GM19240 (cell line): ENCODE data around the gene C16orf54.
"Not testable (repeated sequence)": the region's sequence is repeated elsewhere in the genome, so short reads cannot be mapped to it uniquely, and the experiment has no call there.

Experiments
- DNase-seq: peaks from one replicate; pipeline ENCODE4 v3.0.0; 2011; ENCODE audit warnings: low spot score; ENCODE audit not compliant: insufficient read length

Gene C16orf54

DNA sequence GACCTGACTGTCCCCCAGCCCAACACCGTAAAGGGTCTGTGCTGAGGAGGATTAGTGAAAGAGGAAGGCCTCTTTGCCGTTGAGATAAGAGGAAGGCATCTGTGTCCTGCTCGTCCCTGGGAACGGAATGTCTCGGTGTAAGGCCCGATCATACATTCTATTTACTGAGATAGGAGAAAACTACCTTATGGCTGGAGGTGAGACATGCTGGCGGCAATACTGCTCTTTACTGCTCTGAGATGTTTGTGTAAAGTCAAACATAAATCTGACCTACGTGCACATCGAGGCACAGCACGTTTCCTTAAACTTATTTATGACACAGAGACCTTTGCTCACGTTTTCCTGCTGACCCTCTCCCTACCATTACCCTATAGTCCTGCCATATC lies 5.2 kb downstream of the C16orf54 start:
- not testable (repeated sequence) for DNase-seq

DNA sequence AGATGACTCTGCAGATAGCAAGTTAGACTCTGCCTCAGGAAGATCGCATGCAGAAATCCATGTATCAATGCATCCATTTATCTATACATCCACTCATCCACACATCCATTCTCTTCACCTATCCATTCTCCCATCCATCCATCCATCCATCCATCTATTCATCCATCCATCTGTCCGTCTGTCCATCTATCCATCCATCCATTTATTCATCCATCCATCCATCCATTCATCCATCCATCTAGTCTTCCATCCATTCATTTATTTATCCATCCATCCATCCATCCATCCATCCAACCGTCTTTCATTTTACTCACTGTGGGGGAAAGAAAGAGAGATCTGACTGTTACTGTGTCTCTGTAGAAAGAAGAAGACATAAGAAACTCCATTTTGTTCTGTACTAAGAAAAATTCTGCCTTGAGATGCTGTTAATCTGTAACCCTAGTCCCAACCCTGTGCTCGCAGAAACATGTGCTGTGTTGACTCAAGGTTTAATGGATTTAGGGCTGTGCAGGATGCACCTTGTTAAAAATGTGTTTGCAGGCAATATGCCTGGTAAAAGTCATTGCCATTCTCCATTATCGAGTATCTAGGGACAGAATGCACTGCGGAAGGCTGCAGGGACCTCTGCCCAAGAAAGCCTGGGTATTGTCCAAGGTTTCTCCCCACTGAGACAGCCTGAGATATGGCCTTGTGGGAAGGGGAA lies 5.7 kb downstream of the C16orf54 start:
- DNase-seq, result not testable (repeated sequence)

DNA sequence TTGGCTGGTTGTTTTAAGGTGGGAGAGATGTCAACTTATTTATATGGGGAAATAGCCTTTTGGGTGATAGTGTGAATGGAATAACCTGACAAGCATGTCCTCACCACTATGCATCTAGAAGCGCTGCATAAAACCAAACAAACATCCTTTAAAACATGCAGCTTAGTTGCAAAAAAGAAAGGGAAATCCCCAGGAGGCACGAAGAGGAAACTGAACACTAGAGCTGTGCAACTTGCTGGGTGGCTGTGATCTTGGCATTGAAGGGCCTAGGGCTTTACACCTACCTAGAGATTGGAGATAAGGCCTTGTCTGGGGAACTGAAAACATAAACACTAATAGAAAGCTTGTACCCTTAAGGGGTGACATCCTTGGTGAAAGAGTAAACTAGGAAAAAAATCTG lies 7.3 kb downstream of the C16orf54 start:
- DNase-seq, result peak; percentile 34

DNA sequence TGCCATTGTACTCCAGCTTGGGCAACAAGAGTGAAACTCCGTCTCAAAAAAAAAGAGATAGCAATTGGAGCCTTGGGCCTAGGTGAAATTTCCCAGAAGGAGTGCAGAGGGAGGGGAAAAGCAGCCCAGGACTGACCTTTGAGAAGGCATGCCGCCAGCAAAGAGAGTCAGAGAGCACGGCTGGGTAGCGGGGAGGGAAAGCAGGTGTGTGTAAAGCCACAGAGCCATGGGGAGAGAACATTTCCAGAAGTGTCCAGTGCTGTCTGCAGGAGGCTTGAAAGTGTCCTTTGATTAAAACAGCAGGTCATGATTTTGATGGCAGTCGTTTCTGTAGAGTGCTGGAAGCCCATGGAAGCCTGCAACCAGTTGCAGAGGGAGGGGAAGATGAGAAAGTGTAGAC lies 8.1 kb downstream of the C16orf54 start:
- no peak for DNase-seq

DNA sequence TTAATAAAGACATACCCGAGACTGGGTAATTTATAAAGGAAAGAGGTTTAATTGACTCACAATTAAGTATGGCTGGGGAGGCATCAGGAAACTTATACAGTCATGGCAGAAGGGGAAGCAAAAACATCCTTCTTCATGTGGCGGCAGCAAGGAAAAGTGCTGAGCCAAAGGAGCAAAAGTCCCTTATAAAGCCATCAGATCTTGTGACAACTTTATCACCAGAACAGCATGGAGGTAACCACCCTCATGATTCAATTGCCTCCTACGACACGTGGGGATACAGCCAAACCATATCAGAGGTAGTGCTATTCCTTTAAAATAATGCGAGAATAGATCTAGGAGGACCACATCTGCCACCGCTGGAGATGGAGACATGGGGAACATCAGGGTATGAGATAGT lies 9.0 kb downstream of the C16orf54 start:
- no peak for DNase-seq

DNA sequence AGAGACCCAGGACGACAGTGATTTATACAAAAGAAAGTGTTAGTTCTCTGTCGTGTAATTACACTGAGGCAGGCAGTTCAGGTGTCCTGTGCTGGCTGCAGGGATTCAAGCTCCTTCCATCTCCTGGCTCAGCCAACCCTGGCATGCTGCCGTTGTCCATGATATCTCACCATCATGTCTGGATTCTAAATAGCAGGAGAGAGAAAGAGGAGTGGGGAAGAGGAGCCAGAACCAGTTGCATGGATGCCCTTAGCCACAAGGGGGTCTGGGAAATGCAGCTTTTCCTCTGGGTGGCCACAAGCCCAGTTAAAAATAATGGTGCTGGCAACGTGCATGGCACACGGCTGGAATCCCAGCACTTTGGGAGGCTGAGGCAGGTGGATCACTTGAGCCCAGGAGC lies 9.7 kb downstream of the C16orf54 start:
- no peak for DNase-seq

DNA sequence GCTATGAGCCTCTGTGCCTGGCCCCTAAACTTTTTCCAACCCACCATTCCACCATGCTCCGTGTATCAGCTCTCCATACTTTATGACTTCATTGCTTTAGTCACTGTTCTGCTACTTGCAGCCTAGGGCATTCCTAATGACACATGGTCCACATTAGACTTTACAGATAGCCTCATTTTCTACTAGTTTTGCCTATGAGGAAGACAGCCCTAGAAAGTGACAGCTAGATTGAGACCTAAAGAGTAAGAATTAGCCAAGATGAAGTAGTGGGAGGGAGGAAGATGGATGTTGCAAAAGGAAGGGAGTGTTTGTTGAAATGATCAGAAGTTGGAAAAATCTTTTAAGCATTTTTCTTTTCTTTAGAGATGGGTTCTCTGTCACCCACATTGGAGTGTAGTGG lies 11.0 kb downstream of the C16orf54 start:
- no peak for DNase-seq

DNA sequence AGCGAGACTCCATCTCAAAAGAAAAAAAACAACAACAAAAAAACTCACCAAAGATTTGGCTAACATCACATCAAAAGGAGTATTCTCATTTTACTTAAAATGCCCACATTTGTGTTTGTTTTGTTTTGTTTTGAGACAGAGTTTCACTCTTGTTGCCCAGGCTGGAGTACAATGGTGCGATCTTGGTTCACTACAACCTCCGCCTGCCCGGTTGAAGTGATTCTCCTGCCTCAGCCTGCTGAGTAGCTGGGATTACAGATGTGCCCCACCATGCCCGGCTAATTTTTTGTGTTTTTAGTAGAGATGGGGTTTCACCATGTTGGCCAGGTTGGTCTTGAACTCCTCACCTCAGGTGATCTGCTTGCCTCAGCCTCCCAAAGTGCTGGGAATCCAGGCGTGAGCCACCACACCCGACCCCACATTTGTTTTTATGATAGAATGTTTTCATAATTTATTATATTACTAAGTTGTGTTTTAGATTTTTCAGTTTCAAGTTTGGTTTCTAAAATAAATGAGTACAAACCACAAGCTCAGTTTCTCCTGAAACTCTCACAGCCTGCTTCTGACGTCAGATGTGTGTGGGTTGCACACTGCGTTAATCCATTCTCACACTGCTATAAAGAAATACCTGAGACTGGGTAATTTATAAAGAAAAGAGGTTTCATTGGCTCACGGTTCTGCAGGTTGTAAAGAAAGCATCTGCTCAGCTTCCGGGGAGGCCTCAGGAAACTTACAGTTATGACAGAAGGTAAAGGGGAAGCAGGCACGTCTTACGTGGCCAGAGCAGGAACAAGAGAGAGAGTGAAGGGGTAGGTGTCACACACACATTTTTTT lies 13.8 kb downstream of the C16orf54 start:
- DNase-seq, result peak; percentile 40

DNA sequence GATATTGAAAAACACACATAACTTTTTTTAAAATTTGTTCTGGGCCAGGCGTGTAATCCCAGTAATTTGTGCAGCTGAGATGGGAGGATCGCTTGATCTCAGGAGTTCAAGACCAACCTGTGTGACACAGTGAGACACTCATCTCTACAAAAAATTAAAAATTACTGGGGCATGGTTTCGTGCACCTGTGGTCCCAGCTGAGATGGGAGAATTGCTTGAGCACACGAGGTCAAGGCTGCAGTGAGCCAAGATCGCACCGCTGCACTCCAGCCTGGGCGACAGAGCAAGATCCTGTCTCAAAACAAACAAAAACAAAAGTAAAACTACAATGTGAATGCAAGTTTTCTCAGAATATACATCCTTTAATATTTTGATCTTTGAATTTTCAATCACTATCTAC lies 15.1 kb downstream of the C16orf54 start:
- DNase-seq, result no peak

DNA sequence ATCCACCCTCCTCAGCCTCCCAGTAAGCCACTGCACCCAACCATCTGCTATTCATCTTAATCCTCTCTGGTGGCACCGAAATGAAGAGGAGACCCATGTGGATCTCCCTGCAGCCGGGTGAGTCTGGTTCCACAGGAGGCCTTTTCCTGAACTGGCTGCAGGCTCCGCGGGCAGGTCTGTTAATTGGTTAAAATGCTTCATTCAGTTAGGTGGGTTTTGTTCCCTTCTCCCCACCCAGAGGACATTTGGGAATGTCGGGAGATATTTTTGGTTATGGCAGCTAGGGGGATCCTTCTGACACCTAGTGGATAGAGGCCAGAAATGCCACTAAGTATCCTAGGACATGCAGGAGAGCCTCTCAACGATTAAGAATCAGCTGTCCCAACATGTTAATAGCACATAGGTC lies 16.7 kb downstream of the C16orf54 start:
- no peak for DNase-seq

DNA sequence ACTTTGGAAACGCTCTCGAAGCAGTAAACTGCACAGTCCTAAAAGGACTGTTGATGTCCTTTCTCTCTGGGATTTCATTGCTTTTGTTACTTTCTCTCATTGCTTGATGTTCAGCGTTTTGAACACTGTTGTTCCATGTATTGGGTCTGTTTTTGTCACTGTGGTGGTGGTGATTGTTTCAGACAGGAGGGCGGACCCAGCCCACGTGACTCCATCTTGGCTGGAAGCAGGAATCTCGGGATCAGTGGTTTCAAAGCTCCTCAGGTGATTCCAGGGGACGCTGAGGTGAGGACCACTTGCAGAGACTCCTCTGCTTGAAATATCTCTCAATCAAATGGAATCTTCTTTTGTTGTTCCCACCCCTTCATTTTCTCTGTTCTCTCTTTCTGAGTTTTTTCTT lies 18.3 kb downstream of the C16orf54 start:
- DNase-seq, result no peak

DNA sequence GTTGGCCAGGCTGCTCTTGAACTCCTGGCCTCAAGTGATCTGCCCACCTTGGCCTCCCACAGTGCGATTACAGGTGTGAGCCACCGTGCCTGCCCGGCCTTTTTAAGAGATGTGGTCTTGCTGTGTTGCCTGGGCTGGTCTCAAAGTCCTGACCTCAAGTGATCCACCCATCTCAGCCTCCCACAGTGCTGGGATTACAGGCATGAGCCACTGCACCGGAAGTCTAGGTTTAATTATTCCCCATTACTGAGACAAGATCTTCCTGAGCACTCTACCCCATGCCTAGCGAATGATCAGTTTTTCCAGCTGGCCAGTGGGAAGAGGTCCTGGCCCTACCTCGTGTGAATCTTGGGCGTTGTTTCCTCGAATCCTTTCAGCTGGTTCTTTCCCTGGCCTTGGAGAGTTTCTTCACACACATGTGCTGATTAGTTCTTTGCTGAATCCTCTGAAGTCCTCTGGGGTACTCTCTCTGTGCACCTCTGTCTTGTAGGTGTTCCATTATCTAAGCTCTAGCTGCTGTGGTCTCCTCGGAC lies 18.9 kb downstream of the C16orf54 start:
- DNase-seq, result no peak

DNA sequence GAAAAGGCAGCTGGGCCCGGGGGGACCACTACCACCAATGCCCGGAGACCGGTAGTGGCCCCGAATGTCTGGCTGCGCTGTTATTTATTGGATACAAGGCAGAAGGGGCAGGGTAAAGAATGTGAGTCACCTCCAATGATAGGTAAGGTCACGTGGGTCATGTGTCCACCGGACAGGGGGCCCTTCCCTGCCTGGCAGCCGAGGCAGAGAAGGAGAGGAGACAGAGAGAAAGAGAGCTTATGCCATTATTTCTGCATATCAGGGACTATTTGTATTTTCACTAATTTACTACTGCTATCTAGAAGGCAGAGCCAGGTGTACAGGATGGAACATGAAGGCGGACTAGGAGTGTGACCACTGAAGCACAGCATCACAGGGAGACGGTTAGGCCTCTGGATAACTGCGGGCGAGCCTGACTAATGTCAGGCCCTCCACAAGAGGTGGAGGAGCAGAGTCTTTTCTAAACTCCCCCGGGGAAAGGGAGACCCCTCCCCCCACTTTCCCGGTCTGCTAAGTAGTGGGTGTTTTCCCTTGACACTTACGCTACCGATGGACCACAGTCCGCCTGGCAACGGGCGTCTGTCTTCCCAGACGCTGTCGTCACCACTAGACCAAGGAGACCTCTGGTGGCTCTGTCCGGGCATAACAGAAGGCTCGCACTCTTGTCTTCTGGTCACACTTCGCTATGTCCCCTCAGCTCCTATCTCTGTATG lies 24.5 kb downstream of the C16orf54 start:
- not testable (repeated sequence) for DNase-seq

DNA sequence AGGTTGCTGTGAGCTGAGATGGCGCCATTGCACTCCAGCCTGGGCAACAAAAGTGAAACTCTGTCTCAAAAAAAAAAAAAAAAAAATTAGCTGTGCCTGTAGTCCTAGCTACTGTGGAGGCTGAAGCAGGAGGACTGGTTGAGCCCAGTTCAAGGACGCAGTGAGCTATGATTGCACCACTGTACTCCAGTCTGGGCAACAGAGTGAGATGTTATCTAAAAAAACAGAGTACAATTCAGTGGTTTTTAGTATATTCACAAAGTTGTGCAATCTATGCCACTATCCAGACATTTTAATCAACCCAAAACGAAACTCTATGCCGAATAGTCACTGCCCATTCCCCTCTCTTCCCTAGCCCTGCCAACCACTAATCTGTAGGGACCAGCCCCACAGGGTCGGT lies 25.1 kb downstream of the C16orf54 start:
- no peak for DNase-seq

DNA sequence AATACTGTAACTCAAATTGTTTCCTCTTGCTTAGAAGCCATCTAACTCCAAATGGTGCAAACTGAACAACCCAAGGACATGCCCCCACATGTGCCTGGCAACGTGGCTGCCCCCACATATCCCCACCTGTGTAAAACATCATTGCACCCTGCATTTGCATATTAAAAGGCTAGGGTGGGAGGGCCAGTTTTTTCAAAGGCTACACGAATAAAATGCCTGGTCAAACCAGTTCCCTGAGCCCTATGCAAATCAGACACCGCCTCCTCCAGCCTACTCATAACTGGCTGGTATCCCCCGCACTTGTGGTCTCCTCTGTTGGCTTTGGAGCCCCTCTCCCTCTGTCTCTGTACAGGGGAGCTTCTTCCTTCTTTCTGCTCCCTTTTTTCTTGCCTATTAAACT lies 26.7 kb downstream of the C16orf54 start:
- DNase-seq, result no peak

DNA sequence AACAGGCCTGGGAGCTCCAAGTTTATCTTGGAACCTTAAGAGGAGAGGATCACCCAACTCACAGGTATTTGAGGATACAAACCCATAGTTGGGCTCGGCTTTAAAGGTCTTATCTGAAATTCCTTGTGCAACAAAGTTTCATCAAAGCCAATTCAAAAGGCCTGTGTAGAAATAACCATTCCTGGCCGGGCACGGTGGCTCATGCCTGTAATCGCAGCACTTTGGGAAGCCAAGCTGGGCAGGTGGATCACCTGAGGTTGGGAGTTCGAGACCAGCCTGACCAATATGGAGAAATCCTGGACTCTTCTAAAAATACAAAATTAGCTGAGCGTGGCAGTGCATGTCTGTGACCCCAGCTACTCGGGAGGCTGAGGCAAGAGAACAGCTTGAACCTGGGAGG lies 28.7 kb downstream of the C16orf54 start:
- DNase-seq, result no peak

DNA sequence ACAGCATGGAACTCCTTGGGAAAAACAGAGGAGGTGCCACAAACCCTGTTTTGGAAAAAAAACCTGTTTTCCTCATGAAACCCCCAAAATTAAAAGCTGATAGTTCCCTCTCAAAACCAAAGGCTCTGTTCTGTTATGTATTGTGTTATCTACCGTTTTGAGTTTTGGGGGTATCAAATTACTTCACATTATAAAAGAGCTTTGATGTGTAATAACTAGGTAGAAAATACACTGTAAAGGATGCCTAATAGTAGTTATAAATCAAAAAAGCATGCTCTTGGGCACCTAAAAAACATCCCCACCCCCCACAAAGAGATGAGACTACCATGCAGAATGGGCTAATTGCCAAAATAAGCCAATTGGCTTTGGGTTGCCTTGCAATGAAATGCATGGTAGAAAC lies 30.8 kb downstream of the C16orf54 start:
- DNase-seq, result no peak

DNA sequence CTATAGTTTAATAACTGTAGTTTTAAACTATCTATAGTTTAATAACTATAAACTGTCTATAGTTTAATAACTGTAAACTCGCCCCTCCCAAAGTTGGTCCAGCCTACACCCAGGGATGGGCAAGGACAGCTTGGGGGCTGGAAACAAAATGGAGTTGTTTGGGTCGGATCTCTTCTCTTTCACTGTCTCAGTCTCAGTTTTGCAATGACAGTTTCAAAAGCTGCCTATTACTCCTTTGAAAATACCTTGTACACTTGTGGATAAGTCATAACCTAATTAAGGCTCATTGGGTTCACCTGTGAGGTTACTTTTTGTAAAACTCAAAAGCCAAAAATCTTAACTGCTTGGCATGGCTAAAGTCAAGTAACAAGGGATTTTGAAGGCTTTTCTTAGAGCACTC lies 31.4 kb downstream of the C16orf54 start:
- no peak for DNase-seq

DNA sequence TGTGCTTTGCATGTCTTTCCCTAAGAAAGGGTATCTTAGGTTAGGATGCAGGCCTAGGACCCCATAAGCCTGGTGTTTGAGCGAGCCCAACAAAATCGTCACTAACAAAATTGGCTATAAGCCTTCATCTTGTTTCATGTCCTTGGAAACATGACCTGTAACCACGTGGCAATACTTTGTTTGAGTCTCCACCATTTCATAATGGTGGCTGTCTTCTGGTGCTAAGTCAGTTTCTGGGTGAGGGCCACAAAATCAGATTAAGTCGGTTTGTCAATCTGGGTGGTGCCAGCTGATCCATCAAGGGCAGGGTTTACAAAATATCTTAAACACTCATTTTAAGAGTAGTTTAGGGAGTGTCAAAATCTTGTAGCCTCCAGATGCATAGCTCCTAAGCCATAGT lies 33.0 kb downstream of the C16orf54 start:
- DNase-seq, result no peak

DNA sequence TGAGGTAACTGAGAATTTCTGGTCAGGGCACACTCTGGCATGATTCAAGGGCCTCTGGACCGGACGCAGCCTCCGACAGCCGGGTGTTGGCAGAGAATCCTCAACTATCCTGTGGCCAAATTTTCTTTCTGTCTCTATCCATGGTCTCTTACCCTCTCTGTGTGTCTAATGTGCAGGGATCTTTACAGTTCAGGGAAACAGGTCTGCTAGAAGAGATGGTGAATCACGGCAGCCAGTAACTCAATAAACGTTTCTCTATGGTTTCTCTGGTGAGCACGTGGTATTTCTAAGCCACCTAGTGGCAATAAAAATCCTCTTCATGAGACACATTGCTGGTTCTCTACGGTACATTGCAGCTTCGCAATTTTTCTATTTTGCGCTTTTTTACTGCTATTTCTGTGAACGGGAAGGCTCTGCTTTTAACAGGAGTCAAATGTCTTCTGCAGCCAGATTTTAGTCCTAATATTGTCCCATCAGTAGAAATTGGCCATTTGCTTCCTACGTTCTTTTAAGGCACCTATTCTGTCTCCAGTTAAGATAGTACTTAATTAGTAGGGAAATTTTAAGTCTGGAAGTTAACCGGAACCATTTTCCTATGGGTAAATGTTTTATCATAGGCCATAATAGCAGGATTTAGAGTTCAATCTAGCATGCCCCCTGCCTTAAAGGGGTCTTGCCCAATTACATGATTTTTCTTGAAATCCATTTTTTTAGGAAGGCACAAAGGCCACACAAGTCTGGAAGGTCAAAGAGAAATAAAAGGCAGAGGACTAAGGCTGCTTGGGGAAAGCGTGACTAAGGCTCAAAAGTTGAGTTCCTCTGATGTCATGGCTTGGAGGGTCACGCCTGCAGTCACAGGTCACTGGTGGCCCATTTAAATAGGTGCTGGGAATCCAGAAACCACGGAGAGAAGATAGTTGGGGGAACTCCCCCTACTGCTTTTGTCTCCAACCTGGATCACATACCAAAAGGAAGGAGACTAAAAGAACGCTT lies 35.3 kb downstream of the C16orf54 start:
- DNase-seq, result no peak

DNA sequence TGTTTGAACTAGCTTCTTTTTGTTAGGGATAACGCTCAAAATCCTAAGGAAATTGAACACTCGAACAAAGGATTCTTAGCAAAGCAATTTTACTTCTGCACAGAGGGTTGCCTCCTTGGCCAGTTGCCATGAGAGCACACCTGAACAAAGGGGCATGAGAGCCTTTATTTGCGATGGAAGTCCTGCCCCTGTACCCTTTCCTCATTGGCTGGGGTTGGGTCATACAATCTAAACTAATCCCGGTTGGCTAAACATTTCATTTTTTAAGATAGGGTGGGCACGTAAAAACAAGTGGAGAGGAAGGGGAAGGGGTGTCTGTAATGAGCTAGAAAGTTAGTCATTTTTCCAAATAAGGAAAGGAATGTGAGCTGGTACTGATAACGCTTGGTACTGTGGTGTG lies 36.1 kb downstream of the C16orf54 start:
- not testable (repeated sequence) for DNase-seq
